Erythroblast (primary cell): ENCODE measurements around the gene TJP1.

Experiments used
- GATA1 ChIP-seq: IDR thresholded peaks from 2 replicates; pipeline ENCODE4 v1.6.1; 2011; ENCODE audit warnings: low read depth, mild to moderate bottlenecking, control low read depth, low read length, moderate library complexity
- POLR2A ChIP-seq: IDR thresholded peaks from 2 replicates; pipeline ENCODE4 v1.6.1; 2011; ENCODE audit warnings: mild to moderate bottlenecking, low read length

- TF ChIP-seq POLR2A (no peak), GATA1 (no peak)
These were observed at the start of gene TJP1 for GRCh38 chr15:29822100-29822683.
